Ectodermal cell (in vitro differentiated cells): Measurements from ENCODE around the gene PRELID3B.

ENCODE experiments used
- H3K27ac ChIP-seq: 2 replicates; pipeline ENCODE4 v1.7.0; 2013; ENCODE audit warnings: mild to moderate bottlenecking, low read depth, low read length; ENCODE audit not compliant: insufficient read depth, poor library complexity, severe bottlenecking
- H3K27me3 ChIP-seq: 2 replicates; pipeline ENCODE4 v1.7.0; 2013; ENCODE audit warnings: mild to moderate bottlenecking, low read length; ENCODE audit not compliant: insufficient read depth, control insufficient read depth, poor library complexity, severe bottlenecking
- H3K36me3 ChIP-seq: one replicate; pipeline ENCODE4 v1.7.0; 2013; ENCODE audit warnings: low read length; ENCODE audit not compliant: control insufficient read depth, insufficient read depth
- H3K4me1 ChIP-seq: one replicate; pipeline ENCODE4 v1.7.0; 2013; ENCODE audit warnings: low read length; ENCODE audit not compliant: control insufficient read depth, insufficient read depth
- H3K4me3 ChIP-seq: 2 replicates; pipeline ENCODE4 v1.7.0; 2013; ENCODE audit warnings: low read depth, low read length, control low read depth; ENCODE audit not compliant: insufficient read depth
- H3K9me3 ChIP-seq: 2 replicates; pipeline ENCODE4 v1.7.0; 2013; ENCODE audit warnings: mild to moderate bottlenecking, low read length, moderate library complexity; ENCODE audit not compliant: control insufficient read depth
- WGBS, 2 experiments: methylation state at CpG; one replicate each; pipeline ENCODE4 v1.1.7; 2013; ENCODE audit warnings: missing lambda C conversion rate in 2 of 2; 5-methylcytosine and 5-hydroxymethylcytosine counted together

Gene PRELID3B

DNA sequence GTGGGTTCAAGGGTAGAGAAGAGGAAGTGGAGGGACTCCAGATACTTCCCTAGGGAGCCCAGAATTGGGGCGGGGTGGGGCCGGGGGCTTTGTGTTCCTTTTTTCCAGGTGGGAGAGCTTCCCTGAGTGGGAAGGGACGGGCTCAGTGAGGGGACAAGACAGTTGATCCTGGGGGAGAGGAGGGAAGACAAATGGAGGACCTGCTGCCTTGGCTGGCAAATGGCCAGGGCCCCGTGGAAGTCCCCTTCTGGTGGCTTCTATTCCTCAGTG lies 38.2 kb downstream of the PRELID3B start:
- WGBS, 2 experiments: 90 to 95% methylated on average over 4 of the region's 4 CpGs
- Histone ChIP-seq H3K9me3 (no peaks in the 10 kb centered on the region), H3K36me3 (peaks cover 9% of the 10 kb centered on the region), H3K27ac (no peak overlapping the region), H3K27me3 (peaks cover 10% of the 10 kb centered on the region), H3K4me3 (no peak overlapping the region), H3K4me1 (peaks cover 5% of the 10 kb centered on the region)

GRCh38 chr20:59003836-59004492 lies 38.6 kb downstream of the PRELID3B start:
- Histone ChIP-seq H3K36me3 (peaks cover 9% of the 10 kb centered on the region), H3K4me3 (no peak overlapping the region), H3K4me1 (peaks cover 5% of the 10 kb centered on the region), H3K27ac (no peak overlapping the region), H3K9me3 (no peaks in the 10 kb centered on the region), H3K27me3 (peaks cover 10% of the 10 kb centered on the region)
- 92% methylated on average over 16 of the region's 16 CpGs for WGBS, 2 experiments

DNA sequence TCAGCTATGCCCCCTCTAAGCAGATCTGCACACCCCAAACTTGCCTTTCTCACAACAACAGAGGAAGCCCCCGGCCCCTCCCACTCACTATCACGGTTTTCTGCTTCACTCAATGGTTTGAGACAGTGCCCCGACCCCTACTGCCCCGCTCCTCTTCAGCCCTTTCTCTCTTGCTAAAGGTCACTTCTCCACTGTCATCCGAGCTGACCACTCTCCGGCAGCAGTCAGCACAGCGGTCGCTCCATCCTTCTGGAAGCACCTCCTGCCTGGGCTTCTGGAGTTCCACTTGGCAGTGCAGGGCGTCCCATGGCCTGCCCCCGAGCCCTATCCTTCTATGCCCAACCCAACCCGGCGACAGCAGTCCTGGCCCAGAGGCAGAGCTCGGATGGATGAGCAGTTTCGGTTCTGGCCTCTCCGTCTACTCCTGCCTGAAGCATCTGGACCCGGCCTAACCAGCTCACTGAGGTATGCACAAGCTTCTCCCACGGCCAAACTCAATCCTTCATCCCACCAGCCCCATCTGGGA lies 39.6 kb downstream of the PRELID3B start:
- Histone ChIP-seq H3K36me3 (peaks cover 9% of the 10 kb centered on the region), H3K27ac (no peak overlapping the region), H3K9me3 (no peaks in the 10 kb centered on the region), H3K4me3 (no peak overlapping the region), H3K27me3 (peaks cover 7% of the 10 kb centered on the region), H3K4me1 (peaks cover 5% of the 10 kb centered on the region)
- WGBS, 2 experiments: 86 to 87% methylated on average over 17 of the region's 17 CpGs

DNA sequence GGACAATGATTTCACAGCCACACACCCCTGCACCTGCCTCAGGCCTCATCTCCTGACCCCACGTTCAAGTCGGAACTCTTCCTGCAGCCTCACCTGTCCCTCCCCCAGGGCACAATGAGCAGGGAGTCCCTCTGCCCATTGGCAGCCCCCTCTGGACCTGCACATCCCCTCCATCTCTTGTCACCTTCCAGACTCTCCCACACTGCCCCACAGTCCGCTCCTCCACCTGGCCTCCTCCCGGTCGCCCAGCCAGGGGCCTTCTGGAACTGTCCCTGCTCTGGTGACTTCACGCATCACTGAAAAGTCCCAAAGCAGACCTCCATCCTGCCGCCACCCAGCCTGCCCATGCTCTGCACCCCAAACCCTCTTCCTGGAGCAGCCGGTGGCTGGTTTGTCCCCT lies 40.2 kb downstream of the PRELID3B start:
- WGBS, 2 experiments: 93% methylated on average over 8 of the region's 8 CpGs
- peaks cover 9% of the 10 kb centered on the region for H3K36me3 ChIP-seq
- H3K4me1 ChIP-seq: peaks cover 5% of the 10 kb centered on the region
- H3K27ac ChIP-seq: no peak overlapping the region
- H3K9me3 ChIP-seq: no peaks in the 10 kb centered on the region
- H3K27me3 ChIP-seq: peaks cover 1% of the 10 kb centered on the region
- no peak overlapping the region for H3K4me3 ChIP-seq

DNA sequence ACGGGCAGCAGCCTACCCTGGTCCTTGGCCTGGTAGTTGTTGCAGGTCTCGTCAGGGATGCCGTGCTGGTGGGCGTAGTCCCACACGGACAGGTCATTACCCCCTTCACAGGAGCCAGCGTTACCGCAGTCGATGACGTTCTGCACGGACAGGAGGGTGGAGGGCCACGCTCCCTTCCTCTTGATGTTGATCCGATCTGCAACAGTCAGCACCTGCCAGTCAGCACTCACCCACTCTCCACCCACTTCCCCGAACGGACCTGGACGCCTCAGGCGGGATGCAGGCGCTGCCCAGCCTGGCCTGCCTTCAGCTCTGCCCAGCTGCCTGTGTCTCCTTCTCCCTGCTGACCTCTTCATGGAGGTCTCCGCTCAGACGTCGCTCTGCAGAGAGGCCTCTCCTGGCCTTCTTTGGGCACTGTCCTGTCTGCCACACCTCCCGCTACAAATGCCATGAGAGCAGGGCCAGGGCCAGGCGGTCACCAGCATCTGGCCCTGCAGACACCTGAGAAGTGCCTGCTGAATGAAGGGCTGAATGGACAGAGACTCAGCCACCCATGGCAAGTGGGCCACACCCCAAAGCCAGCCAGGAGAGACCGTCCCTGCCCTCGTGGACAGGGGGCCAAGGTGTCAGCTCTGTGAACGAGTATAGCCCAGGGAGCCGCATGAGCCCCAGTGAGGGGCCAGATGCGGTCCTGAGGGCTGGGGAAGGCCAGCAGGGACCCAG lies 41.0 kb downstream of the PRELID3B start:
- H3K4me1 ChIP-seq: peaks cover 5% of the 10 kb centered on the region
- H3K36me3 ChIP-seq: peaks cover 9% of the 10 kb centered on the region
- no peak overlapping the region for H3K27ac ChIP-seq
- H3K27me3 ChIP-seq: no peaks in the 10 kb centered on the region
- 95% methylated on average over 27 of the region's 27 CpGs for WGBS, 2 experiments
- H3K9me3 ChIP-seq: no peaks in the 10 kb centered on the region
- H3K4me3 ChIP-seq: no peak overlapping the region

DNA sequence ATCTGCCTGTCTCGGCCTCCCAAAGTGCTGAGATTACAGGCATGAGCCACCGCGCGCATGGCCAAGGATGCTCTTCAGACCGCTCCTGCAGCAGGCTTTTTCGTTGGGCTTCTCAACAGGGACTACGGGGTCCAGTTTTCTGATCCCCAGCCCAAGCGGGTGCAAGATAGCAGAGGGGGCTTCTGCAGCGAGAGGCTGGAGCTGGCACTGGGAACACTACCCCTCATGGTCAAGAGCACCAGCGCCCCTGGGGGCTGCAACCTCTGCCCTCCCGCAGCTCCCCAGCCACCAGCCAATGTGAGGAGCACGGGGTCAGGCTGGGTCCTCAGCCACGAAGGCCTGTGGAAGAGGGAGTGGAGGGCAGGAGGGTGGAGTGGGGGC lies 41.5 kb downstream of the PRELID3B start:
- Histone ChIP-seq H3K27me3 (no peaks in the 10 kb centered on the region), H3K27ac (no peak overlapping the region), H3K9me3 (no peaks in the 10 kb centered on the region), H3K36me3 (peaks cover 13% of the 10 kb centered on the region), H3K4me3 (no peak overlapping the region), H3K4me1 (peaks cover 5% of the 10 kb centered on the region)
- WGBS, 2 experiments: 90 to 92% methylated on average over 13 of the region's 13 CpGs

DNA sequence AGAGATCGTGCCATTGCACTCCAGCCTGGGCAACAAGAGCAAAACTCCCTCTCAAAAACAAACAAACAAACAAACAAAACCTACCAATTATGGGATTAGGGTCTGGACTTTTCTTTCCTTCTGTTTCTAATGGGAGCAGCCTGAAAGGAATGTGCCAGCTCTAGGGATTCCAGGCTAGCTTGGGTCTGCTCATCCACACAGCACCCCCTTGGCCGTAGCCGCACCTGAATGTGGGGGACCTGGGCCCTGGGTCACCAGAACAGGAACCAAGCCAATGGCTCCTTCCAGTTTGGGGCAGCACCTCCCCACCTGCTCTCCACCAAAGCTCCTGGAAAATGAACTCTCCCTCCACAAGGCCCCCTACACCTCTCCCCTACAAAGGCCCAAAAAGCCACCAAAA lies 42.3 kb downstream of the PRELID3B start:
- no peaks in the 10 kb centered on the region for H3K9me3 ChIP-seq
- H3K27ac ChIP-seq: no peak overlapping the region
- H3K4me3 ChIP-seq: no peak overlapping the region
- WGBS, 2 experiments: 63 to 67% methylated on average over 3 of the region's 3 CpGs
- H3K4me1 ChIP-seq: peaks cover 2% of the 10 kb centered on the region
- no peaks in the 10 kb centered on the region for H3K27me3 ChIP-seq
- H3K36me3 ChIP-seq: peaks cover 21% of the 10 kb centered on the region

DNA sequence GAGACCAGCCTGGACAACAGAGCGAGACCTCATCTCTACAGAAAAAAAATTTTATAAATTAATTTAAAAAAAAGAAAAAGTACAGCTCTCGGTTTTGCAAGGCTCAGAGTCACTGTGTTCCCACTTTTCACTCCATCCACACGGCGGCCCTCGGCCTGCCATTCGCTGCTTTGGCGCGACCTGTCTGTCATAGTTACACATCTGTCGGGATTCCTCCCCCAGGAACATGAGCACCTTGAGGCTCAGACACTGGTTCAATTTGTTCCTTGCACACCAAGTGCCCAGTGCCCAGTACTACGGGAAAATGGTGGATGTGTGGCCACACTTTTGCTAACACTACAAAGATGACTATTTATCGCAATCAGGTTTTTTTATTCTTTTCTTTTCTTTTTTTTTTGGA lies 43.9 kb downstream of the PRELID3B start:
- Histone ChIP-seq H3K4me1 (peaks cover 2% of the 10 kb centered on the region), H3K27ac (no peak overlapping the region), H3K27me3 (no peaks in the 10 kb centered on the region), H3K4me3 (no peak overlapping the region), H3K9me3 (no peaks in the 10 kb centered on the region), H3K36me3 (peaks cover 25% of the 10 kb centered on the region)
- WGBS, 2 experiments: 87 to 92% methylated on average over 11 of the region's 11 CpGs

DNA sequence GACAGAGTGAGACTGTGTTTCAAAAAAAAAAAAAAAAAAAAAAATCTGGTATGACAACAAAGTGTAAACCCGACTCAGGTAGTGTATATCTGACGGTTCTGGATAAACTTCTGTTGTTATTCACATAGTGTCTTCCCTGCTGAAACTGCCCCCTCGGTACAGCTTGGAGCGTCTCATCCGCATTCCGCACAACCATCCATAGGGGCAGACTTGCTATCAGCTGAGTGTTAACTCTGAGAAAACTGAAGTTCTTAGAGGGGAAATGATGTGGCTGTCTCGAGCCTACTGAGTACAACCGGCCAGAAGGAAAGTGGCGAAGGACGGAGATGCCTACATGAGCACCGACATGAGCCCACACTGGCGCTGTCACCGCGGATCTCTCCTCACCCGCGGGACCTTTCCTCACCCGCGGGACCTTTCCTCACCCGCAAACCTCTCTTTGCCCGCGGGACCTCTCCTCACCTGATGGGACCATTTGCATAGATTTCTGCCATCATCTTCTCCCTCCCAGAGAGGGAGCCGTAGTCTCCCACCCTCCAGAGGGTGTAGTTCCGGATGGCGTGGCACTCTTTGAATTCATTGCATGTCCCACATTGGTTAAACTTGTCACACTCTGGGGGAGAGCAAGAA lies 45.3 kb downstream of the PRELID3B start:
- WGBS, 2 experiments: 93 to 94% methylated on average over 24 of the region's 24 CpGs
- Histone ChIP-seq H3K27me3 (no peaks in the 10 kb centered on the region), H3K27ac (no peak overlapping the region), H3K4me1 (no peaks in the 10 kb centered on the region), H3K9me3 (no peaks in the 10 kb centered on the region), H3K4me3 (no peak overlapping the region), H3K36me3 (peaks cover 38% of the 10 kb centered on the region)

DNA sequence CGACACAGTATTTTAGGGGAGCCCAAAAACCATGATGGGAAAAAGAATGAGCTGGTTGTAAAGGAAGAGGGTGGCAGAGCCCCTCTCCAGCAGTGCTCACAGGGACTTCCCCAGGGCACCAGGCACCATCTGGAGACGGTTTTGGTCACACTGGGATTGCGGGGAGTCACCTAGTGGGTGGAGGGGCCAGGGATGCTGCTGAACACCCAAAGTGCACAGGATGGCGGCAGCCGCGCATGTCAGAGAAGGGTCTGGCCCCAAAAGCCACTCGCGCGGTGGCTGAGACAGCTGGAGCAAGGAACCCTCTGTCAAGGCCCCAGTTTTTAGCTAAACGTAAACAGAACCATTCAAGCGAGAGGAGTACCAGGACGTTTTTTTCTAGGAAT lies 46.4 kb downstream of the PRELID3B start:
- Histone ChIP-seq H3K4me3 (no peak overlapping the region), H3K27ac (no peak overlapping the region), H3K36me3 (peaks cover 49% of the 10 kb centered on the region), H3K4me1 (no peaks in the 10 kb centered on the region), H3K27me3 (no peaks in the 10 kb centered on the region), H3K9me3 (no peaks in the 10 kb centered on the region)
- WGBS, 2 experiments: 95% methylated on average over 12 of the region's 12 CpGs
